ENCODE data around the gene C2CD4C.

- TF ChIP-seq CTCF (IDR thresholded peaks at IDR 0.05; ENCODE audit: low read length), result no peak
- TF ChIP-seq EZH2 (IDR thresholded peaks at IDR 0.05; ENCODE audit: borderline replicate concordance, low read length), result no peak
These were observed 41.4 kb downstream of the C2CD4C start for GRCh38 chr19:367561-367960.

Measured in OCI-LY1 (cell line).